Transverse colon (tissue), 3 donors: Measurements from ENCODE around the gene PCNT.

Experiments used
- CTCF ChIP-seq, 5 experiments: fragments of 200-600 bp in 3 of 5; fragments of 450-650 bp in 2 of 5; sonication (generic) in 3 of 5; IDR thresholded peaks; 1 replicate in 2 of 5; 2 replicates in 3 of 5; pipeline ENCODE4 v1.5.1; 2016 to 2017; ENCODE audit warnings: antibody characterized with exemption in 5 of 5, inconsistent platforms in 3 of 5, mild to moderate bottlenecking in 2 of 5, moderate library complexity in 1 of 5
- EP300 ChIP-seq: sonication (generic); formaldehyde crosslinking; IDR thresholded peaks from one replicate; pipeline ENCODE4 v1.6.1; 2017; ENCODE audit warnings: antibody characterized with exemption, low read depth

GRCh38 chr21:46375560-46376230 is 51.7 kb downstream of the PCNT start:
- TF ChIP-seq CTCF (IDR thresholded peaks at IDR 0.05) (no peak), EP300 (no peak)
